Measurements from ENCODE around the gene CCDC124.
"Not testable (repeated sequence)": the region's sequence is repeated elsewhere in the genome, so short reads cannot be mapped to it uniquely, and the experiment has no call there.

GRCh38 chr19:17918151-17918550 lies 14.7 kb upstream of the CCDC124 start:
- not testable (repeated sequence) for TF ChIP-seq CTCF (conservative IDR thresholded peaks at IDR 0.05; ENCODE audit: low read depth, low read length); EZH2phosphoT487 (IDR thresholded peaks at IDR 0.05; ENCODE audit: borderline replicate concordance, low read length)

Measured in PC-3 (cell line).